ENCODE data around the gene CLCNKA. TPM values are rescaled to one million over a fixed set of nuclear protein-coding genes. Genes with fewer than 3 reads are reported as not detected.

The CLCNKA gene
- total and polyA plus RNA-seq, 8 donors = 0.12 to 1.4 (median 0.84) TPM

- intact Hi-C loops (cut with DNase I) = loop anchor here (5.0 to 10.0 kb wide), 3 partner anchors 122 to 292 kb away; partner anchors contain the start of gene SZRD1 (in 1 of the 2)
- no peak overlapping the region for H3K4me3 ChIP-seq
- H3K27ac ChIP-seq = no peak overlapping the region
- H3K27me3 ChIP-seq = peaks cover 6 to 39% of the 10 kb centered on the region in 2 donors
- H3K9me3 ChIP-seq = no peaks in the 10 kb centered on the region
- H3K36me3 ChIP-seq = no peaks in the 10 kb centered on the region
- DNase-seq (no peak), ATAC-seq (no peak)
- H3K4me1 ChIP-seq = peaks cover 6 to 8% of the 10 kb centered on the region in 2 donors
- no peak for TF ChIP-seq CTCF (IDR thresholded peaks at IDR 0.05)
Measured at GRCh38 chr1:16072616-16073484, 51.0 kb downstream of the CLCNKA start.

GRCh38 chr1:16073490-16074119 lies 51.8 kb downstream of the CLCNKA start, which contains the start of gene FAM131C:
Gene FAM131C (minus strand): TSS chr1:16073651. CDS start chr1:16073442, 209 bp downstream.
- intact Hi-C loops (cut with DNase I) = loop anchor here (5.0 to 10.0 kb wide), 3 partner anchors 121 to 291 kb away; partner anchors contain the start of gene SZRD1 (in 1 of the 2)
- Histone ChIP-seq H3K27me3 (peaks cover 6 to 39% of the 10 kb centered on the region in 2 donors), H3K36me3 (no peaks in the 10 kb centered on the region), H3K4me3 (no peak within 1 kb of the TSS), H3K9me3 (no peaks in the 10 kb centered on the region), H3K4me1 (peaks cover 4 to 6% of the 10 kb centered on the region in 2 donors), H3K27ac (no peak within 1 kb of the TSS)
- peak in 1 of 2 donors; percentile 31 for TF ChIP-seq CTCF (IDR thresholded peaks at IDR 0.05)
- DNase-seq (no peak), ATAC-seq (peak; percentile 75)

- intact Hi-C loops (cut with DNase I) = loop anchor here (5.0 to 10.0 kb wide), 3 partner anchors 121 to 291 kb away; partner anchors contain the start of gene SZRD1 (in 1 of the 2)
- no peak for TF ChIP-seq CTCF (IDR thresholded peaks at IDR 0.05)
- H3K36me3 ChIP-seq = no peaks in the 10 kb centered on the region
- ATAC-seq (no peak), DNase-seq (no peak)
- peaks cover 6 to 39% of the 10 kb centered on the region in 2 donors for H3K27me3 ChIP-seq
- H3K9me3 ChIP-seq = no peaks in the 10 kb centered on the region
- H3K27ac ChIP-seq = no peak overlapping the region
- no peak overlapping the region for H3K4me3 ChIP-seq
- peaks cover 4 to 12% of the 10 kb centered on the region in 2 donors for H3K4me1 ChIP-seq
Measured at GRCh38 chr1:16074217-16074616, 52.4 kb downstream of the CLCNKA start.

- peaks cover 6 to 39% of the 10 kb centered on the region in 2 donors for H3K27me3 ChIP-seq
- H3K36me3 ChIP-seq = no peaks in the 10 kb centered on the region
- TF ChIP-seq CTCF (IDR thresholded peaks at IDR 0.05) = no peak
- DNase-seq (peak in 2 of 4 donors; percentile 52 to 70), ATAC-seq (peak; percentile 39)
- intact Hi-C loops (cut with DNase I) = loop anchor here (10.0 kb wide), 2 partner anchors 119 to 289 kb away; partner anchors contain the start of gene SZRD1 (in 1 of the 2)
- no peak overlapping the region for H3K27ac ChIP-seq
- H3K4me3 ChIP-seq = no peak overlapping the region
- H3K9me3 ChIP-seq = no peaks in the 10 kb centered on the region
- peaks cover 4 to 12% of the 10 kb centered on the region in 2 donors for H3K4me1 ChIP-seq
Measured at GRCh38 chr1:16075337-16076030, 53.6 kb downstream of the CLCNKA start.

Measured in left lung (tissue), 10 donors.